ENCODE results near the gene MAP4K4. TPM values are rescaled to one million over a fixed set of nuclear protein-coding genes. Genes with fewer than 3 reads are reported as not detected.
A peak's percentile ranks its signal among the peaks of the same experiment; 100 is the strongest.

Gene MAP4K4
- total RNA-seq, 1 experiment from 2014 or later: 136 TPM

GRCh38 chr2:101704816-101705578 lies 7.5 kb downstream of the MAP4K4 start:
- no peak overlapping the region for H3K4me3 Mint-ChIP-seq (ENCODE audit: low read depth, unreplicated experiment)
- no TSS peak for BruUV-seq (replicated peaks)
- H3K9me3 Mint-ChIP-seq (ENCODE audit: low read depth, unreplicated experiment): peaks cover 3% of the 10 kb centered on the region
- H3K27me3 Mint-ChIP-seq (ENCODE audit: unreplicated experiment): no peaks in the 10 kb centered on the region
- peaks cover 66% of the 10 kb centered on the region for H3K4me1 Mint-ChIP-seq (ENCODE audit: low read depth, unreplicated experiment)
- CTCF ChIA-PET: no interaction called here
- peaks cover 35% of the 10 kb centered on the region for H3K36me3 Mint-ChIP-seq (ENCODE audit: insufficient read depth, unreplicated experiment)
- H3K27ac Mint-ChIP-seq (ENCODE audit: unreplicated experiment): no peak overlapping the region
- intact Hi-C loops (cut with micrococcal nuclease; ENCODE audit: unreplicated experiment): loop anchor here (5.0 kb wide), 1 partner anchor 47 kb away; no protein-coding TSS in a partner anchor
- no peak for TF ChIP-seq CTCF (IDR thresholded peaks at IDR 0.05; ENCODE audit: unreplicated experiment)
- no peak for DNase-seq

GRCh38 chr2:101706121-101706818 lies 8.8 kb downstream of the MAP4K4 start:
- H3K9me3 Mint-ChIP-seq (ENCODE audit: low read depth, unreplicated experiment): peaks cover 3% of the 10 kb centered on the region
- H3K27me3 Mint-ChIP-seq (ENCODE audit: unreplicated experiment): no peaks in the 10 kb centered on the region
- DNase-seq: no peak
- no peak for TF ChIP-seq CTCF (IDR thresholded peaks at IDR 0.05; ENCODE audit: unreplicated experiment)
- H3K27ac Mint-ChIP-seq (ENCODE audit: unreplicated experiment): peak overlapping the region; percentile 12
- CTCF ChIA-PET: interaction anchor here (1.4 kb wide), 1 partner anchor 9 kb away, joined by 3 read pairs; the partner anchor contains the start of gene MAP4K4
- intact Hi-C loops (cut with micrococcal nuclease; ENCODE audit: unreplicated experiment): loop anchor here (5.0 kb wide), 1 partner anchor 46 kb away; no protein-coding TSS in a partner anchor
- peaks cover 73% of the 10 kb centered on the region for H3K4me1 Mint-ChIP-seq (ENCODE audit: low read depth, unreplicated experiment)
- no TSS peak for BruUV-seq (replicated peaks)
- H3K36me3 Mint-ChIP-seq (ENCODE audit: insufficient read depth, unreplicated experiment): peaks cover 38% of the 10 kb centered on the region
- peak overlapping the region; percentile 0 for H3K4me3 Mint-ChIP-seq (ENCODE audit: low read depth, unreplicated experiment)

DNA sequence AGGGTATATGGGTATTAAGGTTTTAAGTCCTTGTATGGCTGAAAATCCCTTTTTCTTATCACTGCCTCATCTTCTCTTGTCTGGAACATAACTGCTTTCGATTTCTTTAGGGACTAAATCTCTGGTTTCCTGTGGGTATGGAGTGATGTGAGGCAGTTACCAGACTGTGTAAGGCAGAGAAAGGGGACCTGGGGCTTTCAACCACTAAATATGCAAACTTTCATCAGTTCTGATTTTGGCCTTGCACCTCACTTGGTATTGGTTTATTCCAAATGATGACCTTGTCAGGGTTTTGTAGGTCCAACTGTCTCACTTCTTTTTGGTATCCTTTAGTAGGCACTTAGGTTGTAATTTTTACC lies 9.3 kb downstream of the MAP4K4 start:
- Mint-ChIP-seq H3K36me3 (ENCODE audit: insufficient read depth, unreplicated experiment) (peaks cover 38% of the 10 kb centered on the region), H3K9me3 (ENCODE audit: low read depth, unreplicated experiment) (peaks cover 3% of the 10 kb centered on the region), H3K27me3 (ENCODE audit: unreplicated experiment) (no peaks in the 10 kb centered on the region), H3K27ac (ENCODE audit: unreplicated experiment) (peak overlapping the region; percentile 12), H3K4me1 (ENCODE audit: low read depth, unreplicated experiment) (peaks cover 73% of the 10 kb centered on the region), H3K4me3 (ENCODE audit: low read depth, unreplicated experiment) (peak overlapping the region; percentile 0)
- no peak for DNase-seq
- BruUV-seq (replicated peaks): no TSS peak
- no peak for TF ChIP-seq CTCF (IDR thresholded peaks at IDR 0.05; ENCODE audit: unreplicated experiment)
- CTCF ChIA-PET: interaction anchor here (0.7 to 1.4 kb wide), 2 partner anchors 10 to 148 kb away, joined by 3 to 5 read pairs; partner anchors contain the start of gene MAP4K4
- intact Hi-C loops (cut with micrococcal nuclease; ENCODE audit: unreplicated experiment): loop anchor here (5.0 kb wide), 1 partner anchor 46 kb away; no protein-coding TSS in a partner anchor

- BruUV-seq (replicated peaks): no TSS peak
- intact Hi-C loops (cut with micrococcal nuclease; ENCODE audit: unreplicated experiment): loop anchor here (5.0 kb wide), 1 partner anchor 193 kb away; no protein-coding TSS in a partner anchor
- Mint-ChIP-seq H3K4me1 (ENCODE audit: low read depth, unreplicated experiment) (peaks cover 56% of the 10 kb centered on the region), H3K9me3 (ENCODE audit: low read depth, unreplicated experiment) (no peaks in the 10 kb centered on the region), H3K27me3 (ENCODE audit: unreplicated experiment) (no peaks in the 10 kb centered on the region), H3K4me3 (ENCODE audit: low read depth, unreplicated experiment) (peak overlapping the region; percentile 32), H3K27ac (ENCODE audit: unreplicated experiment) (peak overlapping the region; percentile 67), H3K36me3 (ENCODE audit: insufficient read depth, unreplicated experiment) (peaks cover 22% of the 10 kb centered on the region)
- DNase-seq: no peak
- CTCF ChIA-PET: interaction anchor here (0.5 to 1.4 kb wide), 6 partner anchors 11 to 492 kb away, joined by 3 to 7 read pairs (median 4); no protein-coding TSS in a partner anchor
- no peak for TF ChIP-seq CTCF (IDR thresholded peaks at IDR 0.05; ENCODE audit: unreplicated experiment)
Measured at GRCh38 chr2:101710036-101710435, 12.5 kb downstream of the MAP4K4 start.

Data from Calu3 (cell line).